Measurements from ENCODE around the gene SLIT3.

The SLIT3 gene

DNA sequence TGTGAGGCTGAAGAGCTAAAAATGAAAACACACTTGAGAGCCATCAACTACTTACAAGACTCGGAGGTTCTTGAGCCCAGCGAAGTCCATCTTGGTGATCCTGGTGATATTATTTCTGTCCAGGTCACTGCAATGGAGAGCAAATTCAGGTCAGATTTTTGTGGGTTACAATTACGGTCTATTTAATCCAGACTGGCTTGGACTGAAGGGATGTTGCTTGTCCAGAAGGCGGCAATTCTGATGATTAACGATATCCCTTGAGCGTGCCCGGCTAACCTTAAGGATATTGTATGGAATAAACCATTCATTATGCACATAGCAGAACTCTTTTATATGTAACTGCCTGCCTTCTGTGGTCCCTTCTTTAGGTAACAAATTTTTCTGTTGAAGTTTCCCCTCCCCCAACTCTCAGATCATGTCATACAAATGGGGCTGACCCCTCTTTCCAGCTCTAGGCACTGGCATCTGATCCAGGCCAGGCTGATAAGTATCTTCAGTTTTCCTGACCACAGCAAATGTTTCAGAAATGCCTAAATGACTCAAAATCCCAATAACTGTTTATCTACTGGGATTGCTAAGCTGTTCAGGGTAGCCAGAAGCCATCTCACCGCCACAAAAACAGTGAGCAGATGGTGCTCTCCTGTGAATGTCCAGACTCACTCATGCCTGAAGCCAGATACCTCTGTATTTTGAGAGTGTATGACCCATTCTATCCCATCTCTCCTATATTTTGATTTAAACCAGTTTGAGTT lies 49.4 kb downstream of the SLIT3 start:
- Histone ChIP-seq H3K36me3 (ENCODE audit: control insufficient read depth in 2 of 2, insufficient read depth in 2 of 2, low read length in 2 of 2) (no peaks in the 10 kb centered on the region), H3K27ac (ENCODE audit: low read depth in 2 of 2, low read length in 2 of 2) (no peak overlapping the region), H3K9me3 (ENCODE audit: control insufficient read depth in 2 of 2, low read length in 2 of 2) (no peaks in the 10 kb centered on the region)

DNA sequence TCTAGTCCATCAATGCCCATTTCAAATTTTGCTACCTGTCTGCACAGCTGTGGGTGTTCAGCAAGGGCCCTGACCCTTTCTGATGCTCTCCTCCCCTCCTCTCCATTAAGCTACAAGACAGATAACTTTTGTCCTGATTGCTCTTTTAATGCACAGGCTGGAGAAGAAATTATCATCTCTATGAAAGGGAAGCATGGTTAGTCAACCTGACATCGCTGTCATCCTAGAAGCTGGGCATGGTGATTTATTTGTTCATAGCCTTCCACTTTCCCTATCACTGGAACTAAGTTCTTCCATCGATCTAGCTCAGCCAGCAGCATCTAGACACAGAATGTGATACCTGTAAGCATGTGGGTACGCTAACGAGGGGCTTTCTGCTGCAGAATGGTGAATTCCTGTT lies 50.1 kb downstream of the SLIT3 start:
- no peak overlapping the region for H3K4me3 ChIP-seq (ENCODE audit: low read length in 2 of 2)
- H3K27me3 ChIP-seq (ENCODE audit: control insufficient read depth in 2 of 2, insufficient read depth in 2 of 2, low read length in 2 of 2): no peaks in the 10 kb centered on the region
- no peaks in the 10 kb centered on the region for H3K9me3 ChIP-seq (ENCODE audit: control insufficient read depth in 2 of 2, low read length in 2 of 2)
- H3K27ac ChIP-seq (ENCODE audit: low read depth in 2 of 2, low read length in 2 of 2): no peak overlapping the region
- no peak overlapping the region for H3K9ac ChIP-seq (ENCODE audit: low read depth in 1 of 2, low read length in 2 of 2)
- no peaks in the 10 kb centered on the region for H3K36me3 ChIP-seq (ENCODE audit: control insufficient read depth in 2 of 2, insufficient read depth in 2 of 2, low read length in 2 of 2)
- H3K4me1 ChIP-seq (ENCODE audit: control insufficient read depth in 2 of 2, insufficient read depth in 2 of 2, low read length in 2 of 2): no peaks in the 10 kb centered on the region

More for the DNA sequence above, 49.4 kb downstream of the SLIT3 start:
- Histone ChIP-seq H3K4me1 (ENCODE audit: control insufficient read depth in 2 of 2, insufficient read depth in 2 of 2, low read length in 2 of 2) (no peaks in the 10 kb centered on the region), H3K4me3 (ENCODE audit: low read length in 2 of 2) (no peak overlapping the region), H3K27me3 (ENCODE audit: control insufficient read depth in 2 of 2, insufficient read depth in 2 of 2, low read length in 2 of 2) (no peaks in the 10 kb centered on the region), H3K9ac (ENCODE audit: low read depth in 1 of 2, low read length in 2 of 2) (no peak overlapping the region)

DNA sequence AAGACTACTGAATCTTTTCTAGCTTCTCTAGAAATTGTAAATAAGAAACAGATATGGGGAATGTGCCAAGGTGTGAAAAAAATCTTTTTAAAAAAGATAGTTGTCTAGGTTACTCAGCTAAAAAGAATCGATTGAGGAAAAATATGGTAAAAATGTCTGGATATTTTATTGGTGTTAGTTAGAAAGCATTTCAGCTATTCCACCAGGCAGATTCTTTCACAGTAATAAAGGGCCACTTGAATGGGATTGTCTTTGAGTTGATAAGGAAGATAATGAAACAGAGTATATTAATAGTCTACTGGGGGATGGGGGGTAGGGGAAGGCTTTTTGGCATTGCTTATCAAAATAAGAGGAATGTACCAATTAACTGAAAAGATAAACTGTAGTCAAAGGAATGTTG lies 51.9 kb downstream of the SLIT3 start:
- H3K9ac ChIP-seq (ENCODE audit: low read depth in 1 of 2, low read length in 2 of 2): no peak overlapping the region
- no peaks in the 10 kb centered on the region for H3K36me3 ChIP-seq (ENCODE audit: control insufficient read depth in 2 of 2, insufficient read depth in 2 of 2, low read length in 2 of 2)
- H3K9me3 ChIP-seq (ENCODE audit: control insufficient read depth in 2 of 2, low read length in 2 of 2): no peaks in the 10 kb centered on the region
- no peaks in the 10 kb centered on the region for H3K4me1 ChIP-seq (ENCODE audit: control insufficient read depth in 2 of 2, insufficient read depth in 2 of 2, low read length in 2 of 2)
- no peaks in the 10 kb centered on the region for H3K27me3 ChIP-seq (ENCODE audit: control insufficient read depth in 2 of 2, insufficient read depth in 2 of 2, low read length in 2 of 2)
- no peak overlapping the region for H3K4me3 ChIP-seq (ENCODE audit: low read length in 2 of 2)
- no peak overlapping the region for H3K27ac ChIP-seq (ENCODE audit: low read depth in 2 of 2, low read length in 2 of 2)

DNA sequence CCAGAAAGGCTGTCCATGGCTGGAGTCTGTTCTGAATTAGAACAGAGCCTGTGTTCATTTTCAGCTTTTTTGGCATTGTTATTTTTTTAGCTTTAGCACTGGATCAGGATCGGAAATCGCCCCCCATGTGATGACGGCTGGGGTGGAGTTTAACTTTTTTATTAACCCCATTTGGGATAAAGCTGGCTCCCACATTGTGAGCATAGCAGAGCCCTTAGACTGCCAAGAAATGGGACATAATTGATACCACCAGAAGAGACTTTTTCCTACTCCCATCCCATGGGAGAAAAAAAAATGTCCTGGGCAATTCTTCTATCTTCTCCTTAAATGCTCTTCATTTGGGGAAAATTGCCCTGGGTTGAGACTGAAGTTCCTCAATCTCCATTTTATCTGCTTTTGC lies 52.4 kb downstream of the SLIT3 start:
- no peaks in the 10 kb centered on the region for H3K27me3 ChIP-seq (ENCODE audit: control insufficient read depth in 2 of 2, insufficient read depth in 2 of 2, low read length in 2 of 2)
- H3K4me3 ChIP-seq (ENCODE audit: low read length in 2 of 2): no peak overlapping the region
- H3K27ac ChIP-seq (ENCODE audit: low read depth in 2 of 2, low read length in 2 of 2): no peak overlapping the region

DNA sequence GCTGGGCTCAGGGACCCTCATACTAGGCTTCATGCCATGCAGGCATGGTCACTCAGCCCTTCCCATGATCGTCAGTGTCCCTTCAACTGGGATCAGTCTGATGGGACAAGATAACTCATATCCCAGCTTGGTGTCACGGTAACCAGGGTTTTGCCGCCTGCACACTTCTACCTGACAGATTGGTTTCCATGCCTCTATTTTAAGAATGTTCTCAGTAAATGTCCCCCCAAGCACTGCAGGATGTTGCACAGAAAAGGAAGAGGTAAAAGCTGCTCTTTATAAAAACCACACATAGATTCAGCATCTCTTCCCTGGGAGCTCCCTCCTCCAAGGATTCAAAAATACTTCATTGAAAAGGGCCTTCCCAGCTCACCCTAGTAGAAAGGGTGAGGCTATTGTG lies 56.1 kb downstream of the SLIT3 start:
- Histone ChIP-seq H3K36me3 (ENCODE audit: control insufficient read depth in 2 of 2, insufficient read depth in 2 of 2, low read length in 2 of 2) (no peaks in the 10 kb centered on the region), H3K9ac (ENCODE audit: low read depth in 1 of 2, low read length in 2 of 2) (no peak overlapping the region), H3K4me3 (ENCODE audit: low read length in 2 of 2) (no peak overlapping the region), H3K27ac (ENCODE audit: low read depth in 2 of 2, low read length in 2 of 2) (no peak overlapping the region), H3K9me3 (ENCODE audit: control insufficient read depth in 2 of 2, low read length in 2 of 2) (no peaks in the 10 kb centered on the region), H3K4me1 (ENCODE audit: control insufficient read depth in 2 of 2, insufficient read depth in 2 of 2, low read length in 2 of 2) (no peaks in the 10 kb centered on the region), H3K27me3 (ENCODE audit: control insufficient read depth in 2 of 2, insufficient read depth in 2 of 2, low read length in 2 of 2) (no peaks in the 10 kb centered on the region)

More for the DNA sequence above, 52.4 kb downstream of the SLIT3 start:
- H3K9ac ChIP-seq (ENCODE audit: low read depth in 1 of 2, low read length in 2 of 2): no peak overlapping the region
- no peaks in the 10 kb centered on the region for H3K36me3 ChIP-seq (ENCODE audit: control insufficient read depth in 2 of 2, insufficient read depth in 2 of 2, low read length in 2 of 2)
- H3K9me3 ChIP-seq (ENCODE audit: control insufficient read depth in 2 of 2, low read length in 2 of 2): no peaks in the 10 kb centered on the region
- H3K4me1 ChIP-seq (ENCODE audit: control insufficient read depth in 2 of 2, insufficient read depth in 2 of 2, low read length in 2 of 2): no peaks in the 10 kb centered on the region

DNA sequence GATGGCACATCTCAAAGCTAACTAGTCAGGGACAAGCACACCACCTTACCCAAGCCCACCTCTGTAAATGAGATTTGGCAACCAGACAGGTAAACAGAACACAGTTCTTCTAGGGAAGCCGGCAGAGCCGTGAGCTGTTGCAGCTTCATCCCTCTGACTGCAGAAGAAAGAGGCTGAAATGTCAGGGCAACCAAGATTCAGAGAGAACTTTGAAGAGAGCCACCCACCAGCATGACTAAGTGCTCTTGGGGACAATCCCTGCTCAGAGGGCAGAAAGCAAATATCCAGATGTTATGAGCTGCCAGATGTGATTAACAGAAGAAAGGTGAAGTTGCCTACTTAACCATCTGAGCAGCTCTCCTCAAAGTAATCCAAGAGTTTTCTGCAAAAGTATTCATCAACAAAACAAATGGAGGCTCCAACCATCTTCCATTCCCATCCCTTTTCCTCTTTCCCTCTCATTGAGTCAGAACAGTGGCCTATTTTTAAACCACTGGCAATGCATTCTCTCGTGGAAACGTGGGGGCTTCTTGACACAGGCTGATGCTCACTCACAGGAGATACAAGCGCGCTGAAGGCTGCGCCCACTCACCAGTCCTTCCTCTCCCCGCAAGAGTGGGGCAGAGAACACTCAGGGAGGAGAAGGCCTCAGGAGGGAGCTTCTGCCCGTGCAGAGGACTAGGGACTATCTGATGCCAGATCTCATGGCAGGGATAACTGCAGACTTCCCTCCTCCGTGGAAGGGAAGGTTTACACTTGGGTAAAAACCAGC lies 57.1 kb downstream of the SLIT3 start:
- no peaks in the 10 kb centered on the region for H3K9me3 ChIP-seq (ENCODE audit: control insufficient read depth in 2 of 2, low read length in 2 of 2)
- no peak overlapping the region for H3K27ac ChIP-seq (ENCODE audit: low read depth in 2 of 2, low read length in 2 of 2)

DNA sequence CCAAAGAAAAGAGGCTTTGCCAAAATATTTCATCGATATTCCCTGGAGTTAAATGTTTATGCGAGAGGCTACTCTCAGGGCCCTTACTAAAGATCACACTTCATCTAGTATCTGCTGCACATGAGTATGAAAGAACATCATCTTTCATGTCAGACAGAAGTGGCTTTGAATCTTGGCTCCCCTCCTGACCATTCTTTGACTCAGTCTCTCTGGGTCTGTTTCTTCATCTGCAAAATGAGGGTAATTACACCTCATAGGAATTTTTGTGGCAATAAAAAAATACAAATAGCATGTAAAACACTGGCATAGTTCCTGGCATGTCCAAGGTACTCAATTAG lies 58.1 kb downstream of the SLIT3 start:
- H3K9ac ChIP-seq (ENCODE audit: low read depth in 1 of 2, low read length in 2 of 2): no peak overlapping the region
- no peaks in the 10 kb centered on the region for H3K36me3 ChIP-seq (ENCODE audit: control insufficient read depth in 2 of 2, insufficient read depth in 2 of 2, low read length in 2 of 2)
- H3K4me1 ChIP-seq (ENCODE audit: control insufficient read depth in 2 of 2, insufficient read depth in 2 of 2, low read length in 2 of 2): no peaks in the 10 kb centered on the region
- no peaks in the 10 kb centered on the region for H3K27me3 ChIP-seq (ENCODE audit: control insufficient read depth in 2 of 2, insufficient read depth in 2 of 2, low read length in 2 of 2)
- no peaks in the 10 kb centered on the region for H3K9me3 ChIP-seq (ENCODE audit: control insufficient read depth in 2 of 2, low read length in 2 of 2)
- no peak overlapping the region for H3K4me3 ChIP-seq (ENCODE audit: low read length in 2 of 2)
- no peak overlapping the region for H3K27ac ChIP-seq (ENCODE audit: low read depth in 2 of 2, low read length in 2 of 2)

More for the DNA sequence above, 57.1 kb downstream of the SLIT3 start:
- Histone ChIP-seq H3K4me3 (ENCODE audit: low read length in 2 of 2) (no peak overlapping the region), H3K36me3 (ENCODE audit: control insufficient read depth in 2 of 2, insufficient read depth in 2 of 2, low read length in 2 of 2) (no peaks in the 10 kb centered on the region), H3K27me3 (ENCODE audit: control insufficient read depth in 2 of 2, insufficient read depth in 2 of 2, low read length in 2 of 2) (no peaks in the 10 kb centered on the region), H3K9ac (ENCODE audit: low read depth in 1 of 2, low read length in 2 of 2) (no peak overlapping the region), H3K4me1 (ENCODE audit: control insufficient read depth in 2 of 2, insufficient read depth in 2 of 2, low read length in 2 of 2) (no peaks in the 10 kb centered on the region)

DNA sequence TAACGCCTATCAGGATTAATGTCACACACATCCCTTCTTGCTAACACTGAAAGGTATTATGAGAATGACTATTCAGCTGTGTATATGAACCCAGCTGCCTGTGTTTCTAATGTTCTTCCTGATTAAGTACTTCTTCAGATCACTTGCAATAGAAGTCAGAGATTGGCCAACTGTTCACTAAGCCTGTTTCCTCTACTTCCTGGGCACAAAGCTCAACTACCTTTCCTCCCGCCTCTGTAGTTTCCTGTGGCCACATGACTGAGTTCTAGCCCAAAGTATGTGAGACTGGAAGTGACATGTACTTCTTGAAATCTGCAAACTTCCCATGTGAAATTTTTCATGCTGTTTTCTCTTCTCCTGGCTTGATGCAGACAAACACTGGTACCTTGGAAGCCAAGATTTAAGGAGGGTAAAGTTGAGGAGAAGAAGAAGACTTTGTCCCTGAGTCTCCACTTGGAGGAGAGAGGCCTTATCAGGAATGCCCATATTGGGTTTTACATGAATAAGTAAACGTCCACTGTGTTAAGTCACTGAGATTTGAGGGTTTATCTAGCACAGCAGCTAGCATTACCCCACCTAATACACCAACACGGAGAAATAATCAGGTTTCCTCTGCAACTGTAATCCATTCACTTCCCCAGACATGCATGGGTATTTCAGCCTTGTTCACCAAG lies 58.6 kb downstream of the SLIT3 start:
- no peak overlapping the region for H3K9ac ChIP-seq (ENCODE audit: low read depth in 1 of 2, low read length in 2 of 2)
- H3K27ac ChIP-seq (ENCODE audit: low read depth in 2 of 2, low read length in 2 of 2): no peak overlapping the region
- no peaks in the 10 kb centered on the region for H3K4me1 ChIP-seq (ENCODE audit: control insufficient read depth in 2 of 2, insufficient read depth in 2 of 2, low read length in 2 of 2)
- no peaks in the 10 kb centered on the region for H3K9me3 ChIP-seq (ENCODE audit: control insufficient read depth in 2 of 2, low read length in 2 of 2)
- H3K27me3 ChIP-seq (ENCODE audit: control insufficient read depth in 2 of 2, insufficient read depth in 2 of 2, low read length in 2 of 2): no peaks in the 10 kb centered on the region
- no peak overlapping the region for H3K4me3 ChIP-seq (ENCODE audit: low read length in 2 of 2)
- no peaks in the 10 kb centered on the region for H3K36me3 ChIP-seq (ENCODE audit: control insufficient read depth in 2 of 2, insufficient read depth in 2 of 2, low read length in 2 of 2)

DNA sequence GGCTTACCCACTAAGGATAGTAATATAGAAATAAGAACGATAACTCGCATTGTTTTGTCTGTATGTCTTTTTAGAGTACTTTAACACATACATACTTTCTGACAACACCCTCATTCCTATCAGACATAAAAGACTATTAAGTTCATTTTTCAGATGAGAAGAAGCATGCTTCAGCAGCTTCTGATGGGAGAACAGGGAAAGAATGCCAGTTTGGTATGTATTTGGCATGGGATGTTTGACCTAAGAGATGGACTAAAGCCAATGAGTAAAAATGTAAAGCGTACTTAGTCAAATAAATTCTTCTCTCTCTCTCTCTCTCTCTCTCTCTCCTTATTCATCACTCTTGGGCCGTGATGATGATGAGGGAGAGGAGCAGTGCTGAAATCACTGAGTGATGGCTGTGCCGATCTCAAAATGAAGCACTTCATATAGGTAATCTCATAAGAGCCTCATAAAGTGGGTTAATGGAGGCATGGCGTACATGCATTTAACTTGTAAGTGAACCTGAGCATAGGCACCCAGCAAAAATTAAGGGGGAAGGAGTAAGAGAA lies 71.5 kb downstream of the SLIT3 start:
- H3K4me3 ChIP-seq (ENCODE audit: low read length in 2 of 2): no peak overlapping the region
- H3K27me3 ChIP-seq (ENCODE audit: control insufficient read depth in 2 of 2, insufficient read depth in 2 of 2, low read length in 2 of 2): no peaks in the 10 kb centered on the region
- H3K36me3 ChIP-seq (ENCODE audit: control insufficient read depth in 2 of 2, insufficient read depth in 2 of 2, low read length in 2 of 2): no peaks in the 10 kb centered on the region
- no peaks in the 10 kb centered on the region for H3K9me3 ChIP-seq (ENCODE audit: control insufficient read depth in 2 of 2, low read length in 2 of 2)
- no peak overlapping the region for H3K27ac ChIP-seq (ENCODE audit: low read depth in 2 of 2, low read length in 2 of 2)
- H3K9ac ChIP-seq (ENCODE audit: low read depth in 1 of 2, low read length in 2 of 2): no peak overlapping the region
- H3K4me1 ChIP-seq (ENCODE audit: control insufficient read depth in 2 of 2, insufficient read depth in 2 of 2, low read length in 2 of 2): no peaks in the 10 kb centered on the region

DNA sequence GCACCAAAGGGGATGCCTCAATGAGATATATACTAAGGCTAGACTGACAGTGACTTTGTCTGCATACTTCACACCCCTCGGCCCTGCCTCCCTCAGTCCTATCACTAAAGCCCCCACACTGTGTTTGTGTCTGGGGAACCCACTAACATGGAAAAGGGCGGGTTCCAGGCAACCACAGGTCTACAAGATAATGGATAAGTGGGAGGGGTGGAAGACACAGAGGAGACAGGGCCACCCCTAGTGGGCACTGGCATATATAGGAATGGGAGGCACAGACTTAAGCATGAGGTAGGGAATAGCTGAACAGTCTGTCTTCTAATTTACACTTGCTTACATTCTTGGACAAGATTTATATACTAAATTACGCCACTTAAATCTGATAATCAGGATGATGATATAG lies 74.0 kb downstream of the SLIT3 start:
- H3K27ac ChIP-seq (ENCODE audit: low read depth in 2 of 2, low read length in 2 of 2): no peak overlapping the region
- H3K4me3 ChIP-seq (ENCODE audit: low read length in 2 of 2): no peak overlapping the region
- H3K9me3 ChIP-seq (ENCODE audit: control insufficient read depth in 2 of 2, low read length in 2 of 2): no peaks in the 10 kb centered on the region
- no peaks in the 10 kb centered on the region for H3K27me3 ChIP-seq (ENCODE audit: control insufficient read depth in 2 of 2, insufficient read depth in 2 of 2, low read length in 2 of 2)
- no peaks in the 10 kb centered on the region for H3K36me3 ChIP-seq (ENCODE audit: control insufficient read depth in 2 of 2, insufficient read depth in 2 of 2, low read length in 2 of 2)
- H3K9ac ChIP-seq (ENCODE audit: low read depth in 1 of 2, low read length in 2 of 2): no peak overlapping the region
- H3K4me1 ChIP-seq (ENCODE audit: control insufficient read depth in 2 of 2, insufficient read depth in 2 of 2, low read length in 2 of 2): no peaks in the 10 kb centered on the region
